NB4 (cell line): ENCODE measurements around the gene TNIP1.

ENCODE experiments used
- CTCF ChIP-seq: IDR thresholded peaks from one replicate; pipeline ENCODE4 v1.5.1; 2012; ENCODE audit warnings: low read depth, low read length
- POLR2A ChIP-seq: IDR thresholded peaks from 2 replicates; pipeline ENCODE4 v1.6.1; 2011; ENCODE audit warnings: mild to moderate bottlenecking; ENCODE audit not compliant: insufficient read length; ENCODE audit errors: extremely low read depth

- peak; percentile 64 for TF ChIP-seq CTCF
- TF ChIP-seq POLR2A = no peak
Measured at GRCh38 chr5:151126199-151126645, 45.4 kb upstream of the TNIP1 start.
